ENCODE data around the gene FBXW8. TPM values are rescaled to one million over a fixed set of nuclear protein-coding genes. Genes with fewer than 3 reads are reported as not detected.

FBXW8 gene
- total and polyA plus RNA-seq, 2 experiments from 2014 or later: 17.0 to 20.6 TPM

- Histone ChIP-seq H3K4me1 (ENCODE audit: insufficient read depth) (peaks cover 23% of the 10 kb centered on the region), H3K9me3 (ENCODE audit: low read depth) (no peaks in the 10 kb centered on the region), H3K36me3 (replicated peaks; ENCODE audit: insufficient read depth, low read depth) (no peaks in the 10 kb centered on the region), H3K27ac (no peak overlapping the region), H3K4me2 (no peak overlapping the region), H3K9me2 (replicated peaks; ENCODE audit: insufficient read depth) (no peaks in the 10 kb centered on the region), H4K20me1 (ENCODE audit: insufficient read depth, poor library complexity, severe bottlenecking) (no peaks in the 10 kb centered on the region), H3K4me3 (no peak overlapping the region), H3K79me2 (no peaks in the 10 kb centered on the region), H3K27me3 (no peaks in the 10 kb centered on the region), H2AFZ (no peak overlapping the region)
- no peak for TF ChIP-seq CTCF (IDR thresholded peaks at IDR 0.05; ENCODE audit: poor library complexity)
- TF ChIP-seq EZH2phosphoT487 (IDR thresholded peaks at IDR 0.05; ENCODE audit: low read depth, severe bottlenecking, unreplicated experiment): no peak
- TF ChIP-seq EZH2 (IDR thresholded peaks at IDR 0.05; ENCODE audit: borderline replicate concordance): no peak
- WGBS (ENCODE audit: low lambda C conversion rate, missing lambda C conversion rate): 89% methylated on average over 8 of the region's 8 CpGs
- DNase-seq (ENCODE audit: low spot score): no peak
Measured at GRCh38 chr12:117035287-117035686, 124.5 kb downstream of the FBXW8 start.

GRCh38 chr12:117036046-117036445, 125.3 kb downstream of the FBXW8 start:
- no peak overlapping the region for H3K27ac ChIP-seq
- WGBS (ENCODE audit: low lambda C conversion rate, missing lambda C conversion rate): 90% methylated on average over 9 of the region's 9 CpGs
- no peaks in the 10 kb centered on the region for H3K9me3 ChIP-seq (ENCODE audit: low read depth)
- DNase-seq (ENCODE audit: low spot score): no peak
- H3K4me1 ChIP-seq (ENCODE audit: insufficient read depth): peaks cover 23% of the 10 kb centered on the region
- H3K79me2 ChIP-seq: no peaks in the 10 kb centered on the region
- no peak for TF ChIP-seq EZH2phosphoT487 (IDR thresholded peaks at IDR 0.05; ENCODE audit: low read depth, severe bottlenecking, unreplicated experiment)
- TF ChIP-seq CTCF (IDR thresholded peaks at IDR 0.05; ENCODE audit: poor library complexity): no peak
- TF ChIP-seq EZH2 (IDR thresholded peaks at IDR 0.05; ENCODE audit: borderline replicate concordance): no peak
- no peak overlapping the region for H2AFZ ChIP-seq
- H3K9me2 ChIP-seq (replicated peaks; ENCODE audit: insufficient read depth): no peaks in the 10 kb centered on the region
- no peaks in the 10 kb centered on the region for H4K20me1 ChIP-seq (ENCODE audit: insufficient read depth, poor library complexity, severe bottlenecking)
- no peaks in the 10 kb centered on the region for H3K27me3 ChIP-seq
- no peak overlapping the region for H3K4me2 ChIP-seq
- H3K4me3 ChIP-seq: no peak overlapping the region
- H3K36me3 ChIP-seq (replicated peaks; ENCODE audit: insufficient read depth, low read depth): no peaks in the 10 kb centered on the region

GRCh38 chr12:117036547-117036946, 125.8 kb downstream of the FBXW8 start:
- no peaks in the 10 kb centered on the region for H3K27me3 ChIP-seq
- no peaks in the 10 kb centered on the region for H3K79me2 ChIP-seq
- 93% methylated on average over 12 of the region's 13 CpGs for WGBS (ENCODE audit: low lambda C conversion rate, missing lambda C conversion rate)
- no peak overlapping the region for H3K4me2 ChIP-seq
- TF ChIP-seq CTCF (IDR thresholded peaks at IDR 0.05; ENCODE audit: poor library complexity) (no peak), EZH2 (IDR thresholded peaks at IDR 0.05; ENCODE audit: borderline replicate concordance) (no peak)
- no peak overlapping the region for H2AFZ ChIP-seq
- no peaks in the 10 kb centered on the region for H3K9me2 ChIP-seq (replicated peaks; ENCODE audit: insufficient read depth)
- no peak overlapping the region for H3K4me3 ChIP-seq
- no peaks in the 10 kb centered on the region for H3K36me3 ChIP-seq (replicated peaks; ENCODE audit: insufficient read depth, low read depth)
- H3K27ac ChIP-seq: no peak overlapping the region
- no peaks in the 10 kb centered on the region for H4K20me1 ChIP-seq (ENCODE audit: insufficient read depth, poor library complexity, severe bottlenecking)
- peaks cover 23% of the 10 kb centered on the region for H3K4me1 ChIP-seq (ENCODE audit: insufficient read depth)
- no peaks in the 10 kb centered on the region for H3K9me3 ChIP-seq (ENCODE audit: low read depth)
- DNase-seq (ENCODE audit: low spot score): no peak
